Ascending aorta (tissue), 2 donors: ENCODE results near the gene HOXA13. TPM values are rescaled to one million over a fixed set of nuclear protein-coding genes. Genes with fewer than 3 reads are reported as not detected.

Source experiments
- DNase-seq, 2 donors: peaks; one replicate each; pipeline ENCODE4 v3.0.0-alpha.2; 2019; ENCODE audit warnings: low spot score in 2 of 2
- H3K27ac ChIP-seq, 2 donors: fragments of 200-600 bp; sonication (generic); one replicate each; pipeline ENCODE4 v1.5.1; 2016 to 2017; ENCODE audit warnings: mild to moderate bottlenecking in 1 of 2
- H3K27me3 ChIP-seq: fragments of 200-600 bp; sonication (generic); one replicate; pipeline ENCODE4 v1.5.1; 2017
- H3K36me3 ChIP-seq, 2 donors: fragments of 200-600 bp; sonication (generic); one replicate each; pipeline ENCODE4 v1.5.1; 2016
- H3K4me1 ChIP-seq, 2 donors: fragments of 200-600 bp; sonication (generic); one replicate each; pipeline ENCODE4 v1.5.1; 2016 to 2017; ENCODE audit warnings: mild to moderate bottlenecking in 1 of 2
- H3K4me3 ChIP-seq, 2 donors: fragments of 200-600 bp; sonication (generic); one replicate each; pipeline ENCODE4 v1.5.1; 2016 to 2017; ENCODE audit warnings: mild to moderate bottlenecking in 1 of 2
- H3K9me3 ChIP-seq, 2 donors: fragments of 200-600 bp; sonication (generic); one replicate each; pipeline ENCODE4 v1.5.1; 2016
- CTCF ChIP-seq, 3 experiments: fragments of 200-600 bp in 2 of 3; fragments of 450-650 bp in 1 of 3; sonication (generic) in 2 of 3; IDR thresholded peaks; one replicate each; pipeline ENCODE4 v1.5.1; 2016 to 2019; ENCODE audit warnings: antibody characterized with exemption in 3 of 3, mild to moderate bottlenecking in 1 of 3, moderate library complexity in 1 of 3
- intact Hi-C: fragments of 100-400 bp; cut with DNase I; formaldehyde crosslinking; loops from one replicate; pipeline ENCODE4 v1.15.1; 2023
- total RNA-seq: library from RNA; depleted of rRNA; stranded (reverse); fragments of >200 nt; gene quantifications from one replicate; pipeline ENCODE4 v1.1.0, GENCODE V29; 2016

Gene HOXA13
- total RNA-seq, 1 donor from 2014 or later: not detected

GRCh38 chr7:27223941-27224575 is 24.2 kb upstream of the HOXA13 start:
- no peak overlapping the region for H3K27ac ChIP-seq
- H3K27me3 ChIP-seq: peaks cover 20% of the 10 kb centered on the region
- TF ChIP-seq CTCF (IDR thresholded peaks at IDR 0.05): no peak
- H3K4me3 ChIP-seq: no peak overlapping the region
- H3K4me1 ChIP-seq: no peaks in the 10 kb centered on the region
- intact Hi-C loops: no loop called here
- DNase-seq: no peak
- H3K36me3 ChIP-seq: no peaks in the 10 kb centered on the region
- no peaks in the 10 kb centered on the region for H3K9me3 ChIP-seq

GRCh38 chr7:27221201-27221797 is 21.4 kb upstream of the HOXA13 start:
- Histone ChIP-seq H3K4me1 (no peaks in the 10 kb centered on the region), H3K9me3 (no peaks in the 10 kb centered on the region), H3K27me3 (peaks cover 20% of the 10 kb centered on the region), H3K36me3 (no peaks in the 10 kb centered on the region), H3K4me3 (no peak overlapping the region), H3K27ac (no peak overlapping the region)
- intact Hi-C loops: no loop called here
- DNase-seq: no peak
- no peak for TF ChIP-seq CTCF (IDR thresholded peaks at IDR 0.05)

GRCh38 chr7:27220440-27220955 is 20.6 kb upstream of the HOXA13 start:
- Histone ChIP-seq H3K4me1 (no peaks in the 10 kb centered on the region), H3K27ac (no peak overlapping the region), H3K4me3 (no peak overlapping the region), H3K9me3 (no peaks in the 10 kb centered on the region), H3K36me3 (no peaks in the 10 kb centered on the region), H3K27me3 (peaks cover 16% of the 10 kb centered on the region)
- no peak for DNase-seq
- intact Hi-C loops: no loop called here
- TF ChIP-seq CTCF (IDR thresholded peaks at IDR 0.05): no peak

- Histone ChIP-seq H3K4me3 (no peak overlapping the region), H3K9me3 (no peaks in the 10 kb centered on the region), H3K36me3 (no peaks in the 10 kb centered on the region), H3K4me1 (no peaks in the 10 kb centered on the region), H3K27me3 (peaks cover 13% of the 10 kb centered on the region), H3K27ac (no peak overlapping the region)
- intact Hi-C loops: no loop called here
- TF ChIP-seq CTCF (IDR thresholded peaks at IDR 0.05): no peak
- DNase-seq: no peak
Observed at GRCh38 chr7:27219821-27220220, 19.9 kb upstream of the HOXA13 start.

GRCh38 chr7:27217951-27218350 is 18.1 kb upstream of the HOXA13 start:
- Histone ChIP-seq H3K4me1 (no peaks in the 10 kb centered on the region), H3K9me3 (no peaks in the 10 kb centered on the region), H3K36me3 (no peaks in the 10 kb centered on the region), H3K27me3 (peaks cover 23% of the 10 kb centered on the region), H3K4me3 (no peak overlapping the region), H3K27ac (no peak overlapping the region)
- DNase-seq: no peak
- intact Hi-C loops: no loop called here
- TF ChIP-seq CTCF (IDR thresholded peaks at IDR 0.05): no peak
